HepG2 (cell line): Measurements from ENCODE around the gene TNFRSF6B. TPM values are rescaled to one million over a fixed set of nuclear protein-coding genes. Genes with fewer than 3 reads are reported as not detected.
A peak's percentile ranks its signal among the peaks of the same experiment; 100 is the strongest.

Experiments used
- ASH2L ChIP-seq: fragments of 300-600, 200-600 bp; sonication (generic); IDR thresholded peaks from 2 replicates; pipeline ENCODE4 v1.7.0; 2017; ENCODE audit warnings: low read depth, mild to moderate bottlenecking, moderate library complexity, mixed read lengths, low read length; ENCODE audit not compliant: insufficient read length
- BCLAF1 ChIP-seq: fragments of 450-650 bp; IDR thresholded peaks from 2 replicates; pipeline ENCODE4 v1.6.1; 2017; ENCODE audit warnings: mild to moderate bottlenecking
- CAMTA2 ChIP-seq: sonication (generic); formaldehyde crosslinking; IDR thresholded peaks from 2 replicates; pipeline ENCODE4 v1.4.0; 2020; ENCODE audit warnings: mild to moderate bottlenecking, missing genetic modification reagents, borderline replicate concordance
- HHEX ChIP-seq: IDR thresholded peaks from 2 replicates; pipeline ENCODE4 v1.6.1; 2016; ENCODE audit warnings: control low read depth
- HMG20A ChIP-seq: IDR thresholded peaks from 2 replicates; pipeline ENCODE4 v1.6.1; 2016; ENCODE audit warnings: borderline replicate concordance
- HNF4A ChIP-seq: sonication (generic); formaldehyde crosslinking; IDR thresholded peaks from 2 replicates; pipeline ENCODE4 v1.4.0; 2020; ENCODE audit warnings: missing genetic modification reagents
- HNRNPK ChIP-seq: fragments of 200-400 bp; formaldehyde crosslinking; IDR thresholded peaks from 2 replicates; pipeline ENCODE4 v1.6.1; 2018; ENCODE audit warnings: low read length, low read depth, moderate library complexity, mild to moderate bottlenecking; ENCODE audit not compliant: poor library complexity, severe bottlenecking
- ISX ChIP-seq: sonication (generic); formaldehyde crosslinking; conservative IDR thresholded peaks from 2 replicates; pipeline ENCODE4 v1.5.0; 2020; ENCODE audit warnings: missing genetic modification reagents
- KDM1A ChIP-seq: IDR thresholded peaks from 2 replicates; pipeline ENCODE4 v1.6.1; 2016; ENCODE audit warnings: missing compliant biosample characterization
- MAF1 ChIP-seq: sonication (generic); formaldehyde crosslinking; IDR thresholded peaks from 2 replicates; pipeline ENCODE4 v1.5.0; 2020; ENCODE audit warnings: missing genetic modification reagents, borderline replicate concordance
- NFYB ChIP-seq: sonication (generic); formaldehyde crosslinking; IDR thresholded peaks from 2 replicates; pipeline ENCODE4 v1.4.0; 2020; ENCODE audit warnings: missing genetic modification reagents
- PITX1 ChIP-seq: sonication (generic); formaldehyde crosslinking; IDR thresholded peaks from 2 replicates; pipeline ENCODE4 v1.5.1; 2020; ENCODE audit warnings: mild to moderate bottlenecking, missing genetic modification reagents
- SETDB1 ChIP-seq: sonication (generic); formaldehyde crosslinking; IDR thresholded peaks from 2 replicates; pipeline ENCODE4 v1.5.1; 2020; ENCODE audit warnings: missing genetic modification reagents, mild to moderate bottlenecking, borderline replicate concordance
- TBX2 ChIP-seq: sonication (generic); formaldehyde crosslinking; IDR thresholded peaks from 2 replicates; pipeline ENCODE4 v1.5.0; 2020; ENCODE audit warnings: missing genetic modification reagents, mild to moderate bottlenecking, borderline replicate concordance
- TEF ChIP-seq: sonication (generic); formaldehyde crosslinking; IDR thresholded peaks from 2 replicates; pipeline ENCODE4 v1.5.0; 2020; ENCODE audit warnings: missing genetic modification reagents
- TFE3 ChIP-seq: IDR thresholded peaks from 2 replicates; pipeline ENCODE4 v1.6.1; 2016
- UBTF ChIP-seq: sonication (generic); formaldehyde crosslinking; IDR thresholded peaks from 2 replicates; pipeline ENCODE4 v1.4.0; 2020; ENCODE audit warnings: mild to moderate bottlenecking, missing genetic modification reagents
- ZNF10 ChIP-seq: sonication (generic); formaldehyde crosslinking; IDR thresholded peaks from 2 replicates; pipeline ENCODE4 v1.4.0; 2020; ENCODE audit warnings: mild to moderate bottlenecking, low read depth, missing genetic modification reagents, borderline replicate concordance
- ZNF230 ChIP-seq: sonication (generic); formaldehyde crosslinking; IDR thresholded peaks from 2 replicates; pipeline ENCODE4 v1.4.0; 2020; ENCODE audit warnings: mild to moderate bottlenecking, missing genetic modification reagents
- ZNF543 ChIP-seq: sonication (generic); formaldehyde crosslinking; IDR thresholded peaks from 2 replicates; pipeline ENCODE4 v1.4.0; 2020; ENCODE audit warnings: mild to moderate bottlenecking, missing genetic modification reagents
- ZNF569 ChIP-seq: sonication (generic); formaldehyde crosslinking; IDR thresholded peaks from 2 replicates; pipeline ENCODE4 v1.5.0; 2020; ENCODE audit warnings: mild to moderate bottlenecking, missing genetic modification reagents, moderate library complexity, borderline replicate concordance
- ZNF761 ChIP-seq: sonication (generic); formaldehyde crosslinking; conservative IDR thresholded peaks from 2 replicates; pipeline ENCODE4 v1.4.0; 2020; ENCODE audit warnings: mild to moderate bottlenecking, missing genetic modification reagents
- ZSCAN25 ChIP-seq: sonication (generic); formaldehyde crosslinking; IDR thresholded peaks from 2 replicates; pipeline ENCODE4 v1.8.0; 2022; ENCODE audit warnings: mild to moderate bottlenecking, missing genetic modification reagents
- polyA plus RNA-seq, 8 experiments: library from polyadenylated mRNA; depleted of rRNA in 3 of 8; stranded (reverse) in 7 of 8; unstranded in 1 of 8; fragments of >200 nt; fragmentation: Illumina TruSeq in 4 of 8; extraction: Trizol in 4 of 8; gene quantifications; 2 replicates each; pipeline versions ENCODE4 v1.2.1 to v1.2.3, GENCODE V29; 2011 to 2016; ENCODE audit warnings: low read depth in 4 of 8, missing spikeins in 1 of 8, mixed read lengths in 1 of 8; ENCODE audit not compliant: insufficient read depth in 1 of 8
- total RNA-seq, 5 experiments: library from RNA; depleted of rRNA; stranded (reverse); fragments of >200 nt; fragmentation: Illumina TruSeq; extraction: Trizol; gene quantifications; 2 replicates each; pipeline ENCODE4 v1.2.3, GENCODE V29; 2016; ENCODE audit warnings: low read depth in 1 of 5

Gene TNFRSF6B
- total and polyA plus RNA-seq, 2 of the 13 experiments (the other 11 are each of a cell fraction or from before 2014, with no cell fraction given): 0.24 TPM; not detected in 1

- TF ChIP-seq UBTF (CRISPR knock-in tag) (peak; percentile 40; the same call in 1 of the 2 replicates), TBX2 (CRISPR knock-in tag) (0 out of 2 replicates have a peak, but pooled peaks have one; percentile 33), SETDB1 (CRISPR knock-in tag) (no peak), ZNF10 (CRISPR knock-in tag) (no peak), ASH2L (no peak), TEF (no peak), ZNF230 (CRISPR knock-in tag) (no peak), ZNF543 (no peak), ZNF761 (CRISPR knock-in tag) (no peak), NFYB (no peak), KDM1A (CRISPR knock-in tag) (no peak), PITX1 (CRISPR knock-in tag) (peak; percentile 24; the same call in 1 of the 2 replicates), HNRNPK (peak; percentile 6), HMG20A (CRISPR knock-in tag) (no peak), HHEX (CRISPR knock-in tag) (no peak), ISX (CRISPR knock-in tag) (no peak), ZSCAN25 (CRISPR knock-in tag) (0 out of 2 replicates have a peak, but pooled peaks have one; percentile 23), ZNF569 (CRISPR knock-in tag) (no peak), TFE3 (CRISPR knock-in tag) (0 out of 2 replicates have a peak, but pooled peaks have one; percentile 13), CAMTA2 (CRISPR knock-in tag) (0 out of 2 replicates have a peak, but pooled peaks have one; percentile 8), MAF1 (no peak), HNF4A (peak; percentile 62), BCLAF1 (no peak)
Observed at GRCh38 chr20:63745961-63746731, 49.7 kb downstream of the TNFRSF6B start (continued).
